Endothelial cell of umbilical vein (primary cell): ENCODE results near the gene GAB2. TPM values are rescaled to one million over a fixed set of nuclear protein-coding genes. Genes with fewer than 3 reads are reported as not detected.

Experiments used
- BruUV-seq: library from RNA; stranded (reverse); fragments of 400-500 nt; replicated peaks from 2 replicates; lab custom pipeline; 2021; lab: Mats Ljungman, UMichigan
- CTCF ChIA-PET: fragments of 300-600, 350-600 bp; sonication (Branson Sonifier 250); formaldehyde crosslinking; loops from one replicate; lab custom pipeline; 2021; ENCODE audit warnings: antibody characterized with exemption, inconsistent platforms; lab: Charles Lee
- POLR2A ChIA-PET: fragments of 300-600, 350-600 bp; sonication (Branson Sonifier 250); formaldehyde crosslinking; loops from one replicate; lab custom pipeline; 2021; ENCODE audit warnings: antibody characterized with exemption, inconsistent platforms; lab: Charles Lee
- DNase-seq: peaks from one replicate; pipeline ENCODE4 v3.0.0-alpha.2; 2011; ENCODE audit warnings: low read depth, low spot score
- FAIRE-seq: peaks from 2 replicates; lab custom pipeline; 2011; peaks lifted over from hg19 to GRCh38; lab: Jason Lieb, UNC
- H2AFZ ChIP-seq: 2 replicates; pipeline ENCODE4 v1.6.0; 2012; ENCODE audit warnings: low read depth, low read length, control low read depth, inconsistent platforms
- H3K27ac ChIP-seq: 2 replicates; pipeline ENCODE4 v1.5.1; 2011; ENCODE audit warnings: low read depth, mild to moderate bottlenecking, control low read depth, low read length, moderate library complexity; ENCODE audit not compliant: insufficient read depth
- H3K27me3 ChIP-seq, 2 experiments: 2 replicates each; pipeline versions ENCODE4 v1.6.0 to v1.6.1; 2011; ENCODE audit warnings: low read length in 2 of 2, mixed read lengths in 1 of 2; ENCODE audit not compliant: control insufficient read depth in 2 of 2, insufficient read depth in 2 of 2
- H3K36me3 ChIP-seq, 2 experiments: 2 replicates in 1 of 2; 3 replicates in 1 of 2; pipeline ENCODE4 v1.5.1; 2011; ENCODE audit warnings: low read length in 2 of 2, mild to moderate bottlenecking in 1 of 2, moderate library complexity in 1 of 2; ENCODE audit not compliant: control insufficient read depth in 2 of 2, insufficient read depth in 2 of 2; ENCODE audit errors: extremely low read depth in 1 of 2
- H3K4me1 ChIP-seq: 3 replicates; pipeline ENCODE4 v1.5.1; 2011; ENCODE audit warnings: mild to moderate bottlenecking, low read length; ENCODE audit not compliant: control insufficient read depth, insufficient read depth; ENCODE audit errors: extremely low read depth
- H3K4me2 ChIP-seq: 2 replicates; pipeline ENCODE4 v1.6.1; 2011; ENCODE audit warnings: low read length, control low read depth, mixed read lengths; ENCODE audit not compliant: insufficient read depth
- H3K4me3 ChIP-seq, 3 experiments: fragments of 200-600 bp in 1 of 3; sonication (generic), shearing (Covaris generic) in 1 of 3; replicated peaks in 1 of 3; 2 replicates each; pipeline ENCODE4 v1.5.1; 2011 to 2016; ENCODE audit warnings: control low read depth in 3 of 3, low read length in 3 of 3, mild to moderate bottlenecking in 2 of 3, inconsistent platforms in 1 of 3, low read depth in 1 of 3, moderate library complexity in 1 of 3; ENCODE audit not compliant: insufficient read depth in 1 of 3
- H3K79me2 ChIP-seq: 2 replicates; pipeline ENCODE4 v1.6.0; 2012; ENCODE audit warnings: low read length, inconsistent platforms; ENCODE audit not compliant: control insufficient read depth, insufficient read depth
- H3K9ac ChIP-seq: replicated peaks from 2 replicates; pipeline ENCODE3; 2011; ENCODE audit warnings: low read length, control low read depth; ENCODE audit not compliant: insufficient read depth; ENCODE audit errors: extremely low read depth
- H3K9me1 ChIP-seq: replicated peaks from 3 replicates; pipeline ENCODE4 v1.6.0; 2011; ENCODE audit warnings: mild to moderate bottlenecking, low read length; ENCODE audit not compliant: control insufficient read depth, insufficient read depth; ENCODE audit errors: extremely low read depth
- H3K9me3 ChIP-seq: replicated peaks from 2 replicates; pipeline ENCODE4 v1.5.1; 2012; ENCODE audit warnings: low read length, inconsistent platforms; ENCODE audit not compliant: control insufficient read depth, insufficient read depth
- H4K20me1 ChIP-seq: replicated peaks from 2 replicates; pipeline ENCODE3; 2011; ENCODE audit warnings: mild to moderate bottlenecking, low read length; ENCODE audit not compliant: control insufficient read depth, insufficient read depth; ENCODE audit errors: extremely low read depth
- CTCF ChIP-seq, 2 donors: IDR thresholded peaks; 1 replicate in 1 of 2; 2 replicates in 1 of 2; pipeline ENCODE4 v1.5.1; 2011; ENCODE audit warnings: low read length in 2 of 2, mild to moderate bottlenecking in 2 of 2, moderate library complexity in 2 of 2, control low read depth in 1 of 2, inconsistent platforms in 1 of 2, low read depth in 1 of 2; ENCODE audit not compliant: insufficient read depth in 1 of 2; ENCODE audit errors: extremely low read depth in 1 of 2
- EZH2 ChIP-seq: IDR thresholded peaks from 2 replicates; pipeline ENCODE4 v1.6.1; 2012; ENCODE audit warnings: borderline replicate concordance, low read depth, mild to moderate bottlenecking, moderate library complexity, low read length, inconsistent platforms; ENCODE audit not compliant: severe bottlenecking
- FOS ChIP-seq: IDR thresholded peaks from 2 replicates; pipeline ENCODE4 v1.6.1; 2011; ENCODE audit warnings: mild to moderate bottlenecking, low read length, moderate library complexity, borderline replicate concordance; ENCODE audit not compliant: insufficient read depth
- GATA2 ChIP-seq: IDR thresholded peaks from 2 replicates; pipeline ENCODE4 v1.7.0; 2011; ENCODE audit warnings: low read depth, mild to moderate bottlenecking, moderate library complexity, mixed read lengths, low read length; ENCODE audit not compliant: insufficient read length, insufficient read depth
- JUN ChIP-seq: IDR thresholded peaks from 2 replicates; pipeline ENCODE4 v1.6.1; 2011; ENCODE audit warnings: borderline replicate concordance, low read depth; ENCODE audit not compliant: insufficient read length, insufficient read depth
- MAX ChIP-seq: IDR thresholded peaks from 2 replicates; pipeline ENCODE4 v1.6.1; 2011; ENCODE audit not compliant: insufficient read depth, insufficient read length
- MYC ChIP-seq: IDR thresholded peaks from one replicate; pipeline ENCODE4 v1.6.1; 2011; ENCODE audit warnings: mild to moderate bottlenecking, low read depth, low read length
- POLR2A ChIP-seq: IDR thresholded peaks from 2 replicates; pipeline ENCODE4 v1.6.1; 2012; ENCODE audit warnings: low read depth, mild to moderate bottlenecking, control low read depth, low read length
- POLR2AphosphoS5 ChIP-seq: IDR thresholded peaks from 2 replicates; pipeline ENCODE4 v1.6.1; 2012; ENCODE audit warnings: low read depth, mild to moderate bottlenecking, control low read depth, low read length, moderate library complexity; ENCODE audit not compliant: insufficient read depth
- dilution Hi-C: fragments of 300-500 bp; cut with MboI; formaldehyde crosslinking; loops from one replicate; pipeline ENCODE4 v1.15.0; 2019; ENCODE audit warnings: low sequenced_read_pairs; ENCODE audit not compliant: extremely low pct_ligation_motif_present
- intact Hi-C: fragments of 100-400 bp; cut with micrococcal nuclease; formaldehyde crosslinking; loops from one replicate; pipeline ENCODE4 v1.10.0; 2022
- polyA plus RNA-seq, 4 experiments: library from polyadenylated mRNA; depleted of rRNA in 3 of 4; stranded (reverse) in 3 of 4; unstranded in 1 of 4; fragments of >200 nt; gene quantifications; 2 replicates each; pipeline versions ENCODE4 v1.2.1 to v1.2.3, GENCODE V29; 2011 to 2012; ENCODE audit warnings: missing spikeins in 1 of 4
- total RNA-seq: library from RNA; stranded (reverse); gene quantifications from 2 replicates; pipeline ENCODE4 v1.2.3, GENCODE V29; 2021

The GAB2 gene
- total and polyA plus RNA-seq, 2 donors (not counting 3 experiments of a cell fraction or from before 2014, with no cell fraction given): 19.6 to 39.6 TPM

- dilution Hi-C loops: no loop called here
Measured at GRCh38 chr11:78226684-78227680, 190.6 kb downstream of the GAB2 start.

More at GRCh38 chr11:78226684-78227680, 190.6 kb downstream of the GAB2 start:
- Histone ChIP-seq H3K9me3 (no peaks in the 10 kb centered on the region), H3K27me3 (no peaks in the 10 kb centered on the region), H3K4me3 (no peak overlapping the region), H3K4me2 (no peak overlapping the region), H3K9ac (no peak overlapping the region), H4K20me1 (no peaks in the 10 kb centered on the region), H3K9me1 (no peaks in the 10 kb centered on the region), H3K79me2 (no peaks in the 10 kb centered on the region), H3K4me1 (peaks cover 4% of the 10 kb centered on the region), H3K27ac (no peak overlapping the region), H3K36me3 (peaks cover 11 to 28% of the 10 kb centered on the region in 2 experiments), H2AFZ (no peak overlapping the region)
- ChIA-PET POLR2A (no interaction called here), CTCF (interaction anchor here (1.0 to 5.7 kb wide), 12 partner anchors 11 to 359 kb away, joined by 3 to 254 read pairs (median 10); partner anchors contain the start of gene GAB2)
- TF ChIP-seq MAX: no peak
- TF ChIP-seq GATA2: no peak
- TF ChIP-seq MYC: no peak
- no peak for TF ChIP-seq FOS
- TF ChIP-seq POLR2AphosphoS5: no peak
- TF ChIP-seq CTCF (IDR thresholded peaks at IDR 0.05; ENCODE audit: extremely low read depth in 1 of 2, insufficient read depth in 1 of 2, low read depth in 1 of 2, low read length in 2 of 2): no peak
- TF ChIP-seq POLR2A: no peak
- no peak for TF ChIP-seq JUN
- no peak for TF ChIP-seq EZH2
- TSS peak; percentile 80 for BruUV-seq
- intact Hi-C loops: no loop called here
- DNase-seq (no peak), FAIRE-seq (no peak)
